Stimulated activated CD8-positive, alpha-beta memory T cell treated with anti-CD3 and anti-CD28 coated beads, Interleukin-7, amount 100 ng/mL, for 4 hours (primary cell): ENCODE data around the gene SLC1A2.

Experiments
- DNase-seq, 2 donors: peaks; one replicate each; pipeline ENCODE4 v3.0.0-alpha.2; 2020; ENCODE audit warnings: low read depth in 2 of 2

Gene SLC1A2

GRCh38 chr11:35303596-35304385 lies 115.6 kb downstream of the SLC1A2 start:
- DNase-seq = no peak

- no peak for DNase-seq
Observed at GRCh38 chr11:35302398-35302797, 117.0 kb downstream of the SLC1A2 start.

GRCh38 chr11:35298369-35298768 lies 121.0 kb downstream of the SLC1A2 start:
- no peak for DNase-seq

GRCh38 chr11:35295751-35296150 lies 123.6 kb downstream of the SLC1A2 start:
- no peak for DNase-seq

- DNase-seq = no peak
Observed at GRCh38 chr11:35293699-35294098, 125.7 kb downstream of the SLC1A2 start.

- no peak for DNase-seq
Observed at GRCh38 chr11:35293035-35293434, 126.3 kb downstream of the SLC1A2 start.

GRCh38 chr11:35292279-35292678 lies 127.1 kb downstream of the SLC1A2 start:
- DNase-seq = no peak

- DNase-seq = no peak
Observed at GRCh38 chr11:35290876-35291275, 128.5 kb downstream of the SLC1A2 start.

GRCh38 chr11:35289821-35290220 lies 129.5 kb downstream of the SLC1A2 start:
- DNase-seq = no peak

GRCh38 chr11:35288817-35289541 lies 130.4 kb downstream of the SLC1A2 start:
- no peak for DNase-seq

- DNase-seq = no peak
Observed at GRCh38 chr11:35288309-35288708, 131.0 kb downstream of the SLC1A2 start.

GRCh38 chr11:35287344-35287890 lies 131.9 kb downstream of the SLC1A2 start:
- DNase-seq = no peak

GRCh38 chr11:35286126-35286525 lies 133.2 kb downstream of the SLC1A2 start:
- no peak for DNase-seq

- DNase-seq = no peak
Observed at GRCh38 chr11:35285471-35285870, 133.9 kb downstream of the SLC1A2 start.

- no peak for DNase-seq
Observed at GRCh38 chr11:35282221-35282882, 137.0 kb downstream of the SLC1A2 start.

- no peak for DNase-seq
Observed at GRCh38 chr11:35281169-35281688, 138.1 kb downstream of the SLC1A2 start.

GRCh38 chr11:35280727-35281126 lies 138.6 kb downstream of the SLC1A2 start:
- DNase-seq = no peak

GRCh38 chr11:35277827-35278226 lies 141.5 kb downstream of the SLC1A2 start:
- no peak for DNase-seq

GRCh38 chr11:35276396-35277145 lies 142.8 kb downstream of the SLC1A2 start:
- DNase-seq = no peak

GRCh38 chr11:35275786-35276170 lies 143.6 kb downstream of the SLC1A2 start:
- no peak for DNase-seq
